Activated B cell treated with CpG ODN at 0.5 μM for 24 hours (primary cell): ENCODE measurements around the gene PLTP. TPM values are rescaled to one million over a fixed set of nuclear protein-coding genes. Genes with fewer than 3 reads are reported as not detected.
A peak's percentile ranks its signal among the peaks of the same experiment; 100 is the strongest.

ENCODE experiments used
- ATAC-seq: fragments of 200-7000 bp; cut with Tn5 transposase; one replicate; pipeline ENCODE4 v1.10.0; 2021; ENCODE audit warnings: low read depth, mild to moderate bottlenecking, moderate library complexity
- CTCF ChIA-PET: fragments of 350-600 bp; sonication (Branson Sonifier 250); formaldehyde crosslinking; loops from one replicate; lab custom pipeline; 2021; ENCODE audit warnings: antibody characterized with exemption; lab: Charles Lee
- POLR2A ChIA-PET: fragments of 350-600 bp; sonication (Branson Sonifier 250); formaldehyde crosslinking; loops from one replicate; lab custom pipeline; 2021; ENCODE audit warnings: antibody characterized with exemption; lab: Charles Lee
- DNase-seq: peaks from one replicate; pipeline ENCODE4 v3.0.0; 2022
- H3K27ac Mint-ChIP-seq: one replicate; pipeline ENCODE4 v1.8.0; 2020; ENCODE audit warnings: mixed read lengths
- H3K27me3 Mint-ChIP-seq: one replicate; pipeline ENCODE4 v1.8.0; 2021; ENCODE audit warnings: mixed read lengths
- H3K36me3 Mint-ChIP-seq: one replicate; pipeline ENCODE4 v1.8.0; 2021; ENCODE audit warnings: low read depth, mixed read lengths
- H3K4me1 Mint-ChIP-seq: one replicate; pipeline ENCODE4 v1.8.0; 2021; ENCODE audit warnings: mixed read lengths
- H3K4me3 Mint-ChIP-seq: one replicate; pipeline ENCODE4 v1.8.0; 2020; ENCODE audit warnings: mild to moderate bottlenecking, mixed read lengths
- H3K9me3 Mint-ChIP-seq: one replicate; pipeline ENCODE4 v1.8.0; 2020; ENCODE audit warnings: mixed read lengths
- CTCF ChIP-seq: fragments of 200-600 bp; IDR thresholded peaks from one replicate; pipeline ENCODE4 v1.8.0; 2022; ENCODE audit warnings: antibody characterized with exemption, mild to moderate bottlenecking
- intact Hi-C: fragments of 100-400 bp; cut with micrococcal nuclease; formaldehyde crosslinking; loops from one replicate; pipeline ENCODE4 v1.15.1; 2024
- total RNA-seq: library from RNA; stranded (reverse); gene quantifications from 2 replicates; pipeline ENCODE4 v1.2.3, GENCODE V29; 2022

PLTP gene
- total RNA-seq, 1 donor from 2014 or later: 2.3 TPM

GRCh38 chr20:45950330-45950646 is 38.3 kb upstream of the PLTP start:
- H3K4me1 Mint-ChIP-seq: peaks cover 4% of the 10 kb centered on the region
- H3K9me3 Mint-ChIP-seq: no peaks in the 10 kb centered on the region
- no peak for ATAC-seq
- H3K27ac Mint-ChIP-seq: no peak overlapping the region
- DNase-seq: no peak
- peaks cover 85% of the 10 kb centered on the region for H3K36me3 Mint-ChIP-seq
- no peak overlapping the region for H3K4me3 Mint-ChIP-seq
- H3K27me3 Mint-ChIP-seq: no peaks in the 10 kb centered on the region
- intact Hi-C loops: no loop called here
- CTCF ChIA-PET: no interaction called here
- no peak for TF ChIP-seq CTCF
- POLR2A ChIA-PET: interaction anchor here (1.1 to 6.3 kb wide), 3 partner anchors 10 to 14 kb away, joined by 4 to 55 read pairs (median 4); partner anchors contain the start of gene PCIF1

GRCh38 chr20:45949542-45950329 is 37.8 kb upstream of the PLTP start:
- DNase-seq: no peak
- ChIA-PET POLR2A (interaction anchor here (0.7 to 6.3 kb wide), 7 partner anchors 8 to 58 kb away, joined by 3 to 55 read pairs (median 4); partner anchors contain the start of genes PCIF1 and ZNF335), CTCF (interaction anchor here (0.6 to 1.3 kb wide), 2 partner anchors 11 to 19 kb away, joined by 3 to 6 read pairs; no protein-coding TSS in a partner anchor)
- intact Hi-C loops: no loop called here
- no peak overlapping the region for H3K4me3 Mint-ChIP-seq
- no peak for TF ChIP-seq CTCF
- H3K4me1 Mint-ChIP-seq: peaks cover 4% of the 10 kb centered on the region
- no peaks in the 10 kb centered on the region for H3K27me3 Mint-ChIP-seq
- peak overlapping the region; percentile 31 for H3K27ac Mint-ChIP-seq
- no peak for ATAC-seq
- peaks cover 89% of the 10 kb centered on the region for H3K36me3 Mint-ChIP-seq
- H3K9me3 Mint-ChIP-seq: no peaks in the 10 kb centered on the region

- Mint-ChIP-seq H3K27me3 (no peaks in the 10 kb centered on the region), H3K4me1 (peaks cover 4% of the 10 kb centered on the region), H3K4me3 (no peak overlapping the region), H3K27ac (peak overlapping the region; percentile 31), H3K9me3 (no peaks in the 10 kb centered on the region), H3K36me3 (peaks cover 95% of the 10 kb centered on the region)
- no peak for DNase-seq
- intact Hi-C loops: no loop called here
- TF ChIP-seq CTCF: no peak
- ChIA-PET POLR2A (interaction anchor here (0.7 to 6.3 kb wide), 8 partner anchors 9 to 59 kb away, joined by 3 to 55 read pairs (median 4); partner anchors contain the start of genes PCIF1 and ZNF335), CTCF (interaction anchor here (0.6 to 1.3 kb wide), 3 partner anchors 12 to 66 kb away, joined by 3 to 6 read pairs (median 5); no protein-coding TSS in a partner anchor)
- ATAC-seq: no peak
These were observed 37.0 kb upstream of the PLTP start for GRCh38 chr20:45948742-45949541.

- DNase-seq (no peak), ATAC-seq (peak; percentile 67)
- no peaks in the 10 kb centered on the region for H3K9me3 Mint-ChIP-seq
- H3K4me1 Mint-ChIP-seq: peaks cover 4% of the 10 kb centered on the region
- intact Hi-C loops: no loop called here
- H3K4me3 Mint-ChIP-seq: no peak overlapping the region
- peaks cover 97% of the 10 kb centered on the region for H3K36me3 Mint-ChIP-seq
- TF ChIP-seq CTCF: no peak
- no peaks in the 10 kb centered on the region for H3K27me3 Mint-ChIP-seq
- ChIA-PET POLR2A (interaction anchor here (0.6 to 6.3 kb wide), 6 partner anchors 10 to 64 kb away, joined by 4 to 55 read pairs (median 4); partner anchors contain the start of genes PCIF1 and ZNF335), CTCF (interaction anchor here (1.3 kb wide), 2 partner anchors 13 to 66 kb away, joined by 5 to 6 read pairs; no protein-coding TSS in a partner anchor)
- H3K27ac Mint-ChIP-seq: peak overlapping the region; percentile 46
These were observed 36.3 kb upstream of the PLTP start for GRCh38 chr20:45948261-45948733.
